DMS53 treated with DMSO at 0.1 percent for 48 hours (cell line): Measurements from ENCODE around the gene FAM174B.
"Not testable (repeated sequence)": the region's sequence is repeated elsewhere in the genome, so short reads cannot be mapped to it uniquely, and the experiment has no call there.

Experiments used
- DNase-seq: peaks from one replicate; lab custom pipeline; 2025; ENCODE audit not compliant: unreplicated experiment; lab: John Stamatoyannopoulos, UW

FAM174B gene

GRCh38 chr15:92619145-92620101 is 36.2 kb downstream of the FAM174B start:
- no peak for DNase-seq

- DNase-seq: peak; percentile 93
Observed at GRCh38 chr15:92617549-92618520, 37.7 kb downstream of the FAM174B start.

- DNase-seq: peak; percentile 13
Observed at GRCh38 chr15:92616621-92617548, 38.7 kb downstream of the FAM174B start.

GRCh38 chr15:92614791-92615785 is 40.5 kb downstream of the FAM174B start:
- peak; percentile 11 for DNase-seq

GRCh38 chr15:92614301-92614700 is 41.3 kb downstream of the FAM174B start:
- no peak for DNase-seq

- no peak for DNase-seq
Observed at GRCh38 chr15:92613841-92614240, 41.7 kb downstream of the FAM174B start.

GRCh38 chr15:92612891-92613290 is 42.7 kb downstream of the FAM174B start:
- no peak for DNase-seq

GRCh38 chr15:92611995-92612745 is 43.4 kb downstream of the FAM174B start:
- no peak for DNase-seq

GRCh38 chr15:92611150-92611549 is 44.4 kb downstream of the FAM174B start:
- DNase-seq: no peak

- no peak for DNase-seq
Observed at GRCh38 chr15:92610101-92610520, 45.5 kb downstream of the FAM174B start.

- no peak for DNase-seq
Observed at GRCh38 chr15:92608866-92609700, 46.5 kb downstream of the FAM174B start.

GRCh38 chr15:92606836-92607150 is 48.8 kb downstream of the FAM174B start:
- not testable (repeated sequence) for DNase-seq

GRCh38 chr15:92606126-92606835 is 49.3 kb downstream of the FAM174B start:
- DNase-seq: no peak

GRCh38 chr15:92605225-92605944 is 50.2 kb downstream of the FAM174B start:
- no peak for DNase-seq

- no peak for DNase-seq
Observed at GRCh38 chr15:92603743-92604470, 51.7 kb downstream of the FAM174B start.

GRCh38 chr15:92603278-92603677 is 52.3 kb downstream of the FAM174B start:
- no peak for DNase-seq
